ENCODE results near the gene KRT4. TPM values are rescaled to one million over a fixed set of nuclear protein-coding genes. Genes with fewer than 3 reads are reported as not detected.

KRT4 gene
- 0.29 and 0.38 TPM in 2 replicates for total RNA-seq
- long read RNA-seq: 0 reads

DNA sequence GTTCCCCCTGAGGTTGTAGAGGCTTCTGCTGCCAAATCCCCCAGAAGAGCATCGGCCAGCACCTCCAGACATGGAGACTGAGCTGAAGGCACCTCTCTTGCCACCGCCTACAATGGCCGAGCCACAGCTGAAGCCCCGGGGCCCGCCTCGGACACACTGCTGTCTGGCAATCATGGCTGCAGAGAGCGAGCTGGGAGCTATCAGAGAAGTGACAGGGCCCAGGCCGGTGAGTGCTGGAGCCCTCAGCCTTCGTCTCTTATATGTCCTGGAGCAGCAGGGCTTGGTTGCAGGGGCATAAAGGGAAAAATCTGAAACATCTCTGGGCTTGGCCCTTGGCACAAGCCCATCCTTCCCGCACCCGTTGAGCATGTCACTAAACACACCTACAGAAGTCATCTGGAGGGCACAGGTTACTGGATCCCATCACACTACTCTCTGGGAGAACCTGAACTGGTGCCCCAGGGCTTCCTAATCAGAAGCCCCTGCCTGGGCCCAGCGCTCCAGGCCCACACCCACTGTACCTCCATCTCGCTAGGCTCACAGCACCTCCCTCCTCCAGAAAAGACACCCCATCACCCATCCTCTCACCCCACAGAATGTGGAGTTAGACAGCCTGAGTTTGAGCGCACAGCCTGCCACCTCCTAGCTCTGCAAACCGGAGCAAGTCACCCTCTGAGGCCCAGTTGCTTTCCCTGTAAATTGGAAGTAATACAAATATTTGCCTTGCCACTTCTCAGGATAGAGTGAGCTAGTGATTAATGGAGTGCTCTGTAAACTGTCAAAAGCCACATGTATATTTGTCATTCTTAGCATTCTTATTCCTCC is at the start of gene KRT4:
TSS of gene KRT4 (minus strand) at position 232 of the 825 bp plus-strand sequence. CDS start at position 174, 58 bp downstream.
- no peaks in the 10 kb centered on the region for H3K36me3 Mint-ChIP-seq (ENCODE audit: insufficient read depth)
- H3K4me1 Mint-ChIP-seq (ENCODE audit: low read depth): peaks cover 24% of the 10 kb centered on the region
- H3K27me3 Mint-ChIP-seq: peaks cover 36% of the 10 kb centered on the region
- TF ChIP-seq, protein P1, sequence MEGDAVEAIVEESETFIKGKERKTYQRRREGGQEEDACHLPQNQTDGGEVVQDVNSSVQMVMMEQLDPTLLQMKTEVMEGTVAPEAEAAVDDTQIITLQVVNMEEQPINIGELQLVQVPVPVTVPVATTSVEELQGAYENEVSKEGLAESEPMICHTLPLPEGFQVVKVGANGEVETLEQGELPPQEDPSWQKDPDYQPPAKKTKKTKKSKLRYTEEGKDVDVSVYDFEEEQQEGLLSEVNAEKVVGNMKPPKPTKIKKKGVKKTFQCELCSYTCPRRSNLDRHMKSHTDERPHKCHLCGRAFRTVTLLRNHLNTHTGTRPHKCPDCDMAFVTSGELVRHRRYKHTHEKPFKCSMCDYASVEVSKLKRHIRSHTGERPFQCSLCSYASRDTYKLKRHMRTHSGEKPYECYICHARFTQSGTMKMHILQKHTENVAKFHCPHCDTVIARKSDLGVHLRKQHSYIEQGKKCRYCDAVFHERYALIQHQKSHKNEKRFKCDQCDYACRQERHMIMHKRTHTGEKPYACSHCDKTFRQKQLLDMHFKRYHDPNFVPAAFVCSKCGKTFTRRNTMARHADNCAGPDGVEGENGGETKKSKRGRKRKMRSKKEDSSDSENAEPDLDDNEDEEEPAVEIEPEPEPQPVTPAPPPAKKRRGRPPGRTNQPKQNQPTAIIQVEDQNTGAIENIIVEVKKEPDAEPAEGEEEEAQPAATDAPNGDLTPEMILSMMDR (IDR thresholded peaks at IDR 0.05; ENCODE audit: unreplicated experiment): no peak
- H3K27ac Mint-ChIP-seq: no peak within 1 kb of the TSS
- H3K9me3 Mint-ChIP-seq (ENCODE audit: low read depth): no peaks in the 10 kb centered on the region
- DNase-seq (ENCODE audit: low spot score, unreplicated experiment): no peak
- H3K4me3 Mint-ChIP-seq (ENCODE audit: low read depth): peak within 1 kb of the TSS; percentile 45

DNA sequence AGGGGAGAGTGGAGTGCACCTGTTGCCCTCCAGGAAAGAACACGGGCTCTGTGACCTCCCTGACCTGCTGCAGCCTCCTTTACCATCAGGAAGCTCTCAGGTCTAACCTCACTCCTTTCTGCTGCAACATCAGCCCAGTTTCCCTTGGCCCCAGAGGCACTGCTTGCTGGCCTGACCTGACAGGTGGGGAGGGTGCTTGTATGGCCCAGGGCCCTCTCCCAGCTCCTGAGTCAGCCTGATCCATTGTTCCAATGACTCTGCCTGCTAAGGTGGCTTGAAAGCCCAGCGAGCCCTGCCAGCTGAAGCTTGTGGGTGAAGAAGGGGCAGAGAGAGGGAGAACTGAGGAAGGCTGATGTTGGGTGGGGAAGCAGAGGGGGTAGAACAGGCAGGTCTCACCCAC is 48.1 kb upstream of the KRT4 start:
- Mint-ChIP-seq H3K4me3 (ENCODE audit: low read depth) (no peak overlapping the region), H3K36me3 (ENCODE audit: insufficient read depth) (no peaks in the 10 kb centered on the region), H3K9me3 (ENCODE audit: low read depth) (no peaks in the 10 kb centered on the region), H3K27me3 (peaks cover 3% of the 10 kb centered on the region), H3K4me1 (ENCODE audit: low read depth) (no peaks in the 10 kb centered on the region), H3K27ac (peak overlapping the region; percentile 50)
- TF ChIP-seq, protein P1 (IDR thresholded peaks at IDR 0.05; ENCODE audit: unreplicated experiment): no peak
- DNase-seq (ENCODE audit: low spot score, unreplicated experiment): no peak

DNA sequence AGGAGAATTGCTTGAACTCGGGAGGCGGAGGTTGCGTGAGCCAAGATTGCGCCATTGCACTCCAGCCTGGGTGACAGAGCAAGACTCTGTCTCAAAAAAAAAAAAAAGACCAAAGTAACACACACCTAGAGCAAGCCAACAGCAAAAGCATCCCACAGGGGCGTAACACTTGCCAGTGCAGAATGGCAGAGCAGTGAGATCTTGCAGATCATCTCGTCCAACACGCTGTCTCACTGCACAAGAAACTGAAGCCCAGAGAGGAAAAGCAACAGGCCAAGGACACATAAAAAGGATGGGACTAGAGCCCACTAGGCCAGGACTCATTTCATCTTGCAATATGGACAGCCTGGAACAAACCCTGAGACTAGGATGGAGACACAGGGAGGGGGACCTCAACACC is 47.6 kb upstream of the KRT4 start:
- TF ChIP-seq, protein P1 (IDR thresholded peaks at IDR 0.05; ENCODE audit: unreplicated experiment): no peak
- H3K27me3 Mint-ChIP-seq: peaks cover 5% of the 10 kb centered on the region
- H3K27ac Mint-ChIP-seq: no peak overlapping the region
- no peak overlapping the region for H3K4me3 Mint-ChIP-seq (ENCODE audit: low read depth)
- no peaks in the 10 kb centered on the region for H3K36me3 Mint-ChIP-seq (ENCODE audit: insufficient read depth)
- no peaks in the 10 kb centered on the region for H3K9me3 Mint-ChIP-seq (ENCODE audit: low read depth)
- no peaks in the 10 kb centered on the region for H3K4me1 Mint-ChIP-seq (ENCODE audit: low read depth)
- DNase-seq (ENCODE audit: low spot score, unreplicated experiment): no peak

DNA sequence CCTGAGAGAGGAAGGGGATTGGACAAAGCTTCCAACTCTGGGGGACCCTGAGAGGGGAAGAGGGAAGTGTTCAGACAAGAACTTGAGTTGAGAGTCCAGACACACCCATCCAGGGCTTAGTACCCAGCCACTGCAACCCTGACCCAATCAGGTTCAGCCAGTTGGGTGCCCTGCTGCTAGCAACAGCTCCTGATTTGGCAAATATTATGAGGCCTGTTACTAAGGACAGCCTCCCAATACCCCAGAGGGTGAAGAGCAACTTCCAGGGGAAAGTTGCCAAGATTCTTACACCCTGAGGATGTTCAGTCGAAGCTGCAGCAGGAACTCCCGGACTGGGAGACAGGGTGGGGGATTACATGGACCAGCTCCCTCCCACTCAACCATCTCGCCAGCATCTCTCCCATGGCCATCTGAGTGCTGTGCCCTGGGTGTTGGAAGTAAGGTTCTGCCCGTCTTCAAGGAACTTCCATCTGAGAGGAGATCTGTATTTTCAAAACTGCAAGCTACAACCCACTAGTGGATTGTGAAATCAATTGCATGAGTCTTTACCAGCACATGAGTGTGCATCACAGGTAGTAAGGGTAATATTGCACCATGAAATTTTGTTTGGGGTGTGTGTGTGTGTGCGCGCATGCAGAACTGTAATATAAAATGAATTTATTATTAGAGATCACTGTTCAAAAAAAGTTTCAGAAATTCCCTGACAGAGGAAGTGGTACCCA is 46.3 kb upstream of the KRT4 start:
- Mint-ChIP-seq H3K36me3 (ENCODE audit: insufficient read depth) (no peaks in the 10 kb centered on the region), H3K4me1 (ENCODE audit: low read depth) (no peaks in the 10 kb centered on the region), H3K4me3 (ENCODE audit: low read depth) (no peak overlapping the region), H3K9me3 (ENCODE audit: low read depth) (peaks cover 5% of the 10 kb centered on the region), H3K27ac (peak overlapping the region; percentile 23), H3K27me3 (peaks cover 5% of the 10 kb centered on the region)
- TF ChIP-seq, protein P1 (IDR thresholded peaks at IDR 0.05; ENCODE audit: unreplicated experiment): no peak
- DNase-seq (ENCODE audit: low spot score, unreplicated experiment): no peak

DNA sequence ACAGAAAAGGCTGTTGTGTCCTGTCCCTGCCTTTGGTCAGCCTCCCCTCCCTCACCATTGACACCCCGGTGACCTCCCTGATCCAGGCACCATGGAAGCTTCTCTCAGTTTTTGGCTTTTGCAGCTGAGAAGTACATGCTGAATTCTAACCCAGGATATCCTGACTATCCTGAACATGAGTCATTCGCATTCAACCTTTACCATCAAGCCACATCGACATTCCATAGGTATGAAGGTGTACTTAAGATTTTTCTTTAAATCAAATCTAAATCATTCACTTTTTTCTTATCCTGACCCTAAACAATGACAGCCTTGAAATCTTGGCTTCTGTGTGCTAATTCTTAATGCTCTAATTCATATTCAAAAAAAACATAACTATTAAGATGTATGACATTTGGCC is 43.6 kb upstream of the KRT4 start:
- DNase-seq (ENCODE audit: low spot score, unreplicated experiment): no peak
- peaks cover 6% of the 10 kb centered on the region for H3K9me3 Mint-ChIP-seq (ENCODE audit: low read depth)
- TF ChIP-seq, protein P1 (IDR thresholded peaks at IDR 0.05; ENCODE audit: unreplicated experiment): no peak
- H3K4me1 Mint-ChIP-seq (ENCODE audit: low read depth): no peaks in the 10 kb centered on the region
- H3K27ac Mint-ChIP-seq: no peak overlapping the region
- peaks cover 18% of the 10 kb centered on the region for H3K27me3 Mint-ChIP-seq
- H3K4me3 Mint-ChIP-seq (ENCODE audit: low read depth): no peak overlapping the region
- H3K36me3 Mint-ChIP-seq (ENCODE audit: insufficient read depth): no peaks in the 10 kb centered on the region

Measured in progenitor cell of endocrine pancreas (in vitro differentiated cells).